Activated naive CD4-positive, alpha-beta T cell treated with anti-CD3 and anti-CD28 coated beads, Interleukin-2, amount 50 U/mL, for 72 hours (primary cell): ENCODE results near the gene DNAH1. TPM values are rescaled to one million over a fixed set of nuclear protein-coding genes. Genes with fewer than 3 reads are reported as not detected.

Experiments
- ATAC-seq, 2 donors: fragments of 150-1000 bp; cut with Tn5 transposase; 2 replicates each; pipeline ENCODE4 v1.10.0; 2021; ENCODE audit warnings: mild to moderate bottlenecking in 2 of 2, moderate library complexity in 2 of 2
- DNase-seq, 2 donors: peaks; one replicate each; pipeline ENCODE4 v3.0.0; 2021 to 2022; ENCODE audit warnings: low spot score in 2 of 2
- H3K27ac Mint-ChIP-seq, 2 donors: one replicate each; pipeline ENCODE4 v1.8.0; 2022; ENCODE audit warnings: mild to moderate bottlenecking in 2 of 2, mixed read lengths in 2 of 2
- H3K36me3 Mint-ChIP-seq, 2 donors: one replicate each; pipeline ENCODE4 v1.8.0; 2022; ENCODE audit warnings: mixed read lengths in 2 of 2
- H3K9me3 Mint-ChIP-seq, 2 donors: one replicate each; pipeline ENCODE4 v1.8.0; 2022; ENCODE audit warnings: mixed read lengths in 2 of 2
- total RNA-seq, 2 donors: library from RNA; stranded (reverse); gene quantifications; one replicate each; pipeline ENCODE4 v1.2.3, GENCODE V29; 2022

Gene DNAH1
- total RNA-seq, 2 donors from 2014 or later, result 17.5 to 19.8 TPM

DNA sequence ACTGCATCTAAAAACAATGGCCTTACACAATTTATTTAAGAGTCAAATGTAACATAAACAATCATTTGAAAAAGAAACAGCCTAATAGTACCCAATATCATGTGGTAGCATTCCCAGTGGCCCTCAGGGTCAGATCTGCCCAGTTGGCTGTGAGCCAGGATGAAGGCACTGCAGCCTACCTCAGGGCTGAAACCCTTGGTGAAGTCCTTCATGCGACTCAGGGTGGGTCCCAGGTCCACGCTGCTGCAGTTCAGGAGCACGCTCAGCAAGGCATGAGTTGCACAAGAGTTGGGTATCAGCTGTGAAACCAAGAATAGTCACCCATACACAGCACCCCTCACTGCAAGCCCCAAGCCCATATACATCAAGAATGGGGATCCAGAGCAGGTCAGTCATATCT is 91.7 kb downstream of the DNAH1 start:
- Mint-ChIP-seq H3K27ac (peak overlapping the region; percentile 77 to 89), H3K9me3 (no peaks in the 10 kb centered on the region), H3K36me3 (peaks cover 15 to 53% of the 10 kb centered on the region in 2 donors)
- DNase-seq, result no peak
- ATAC-seq, result no peak

DNA sequence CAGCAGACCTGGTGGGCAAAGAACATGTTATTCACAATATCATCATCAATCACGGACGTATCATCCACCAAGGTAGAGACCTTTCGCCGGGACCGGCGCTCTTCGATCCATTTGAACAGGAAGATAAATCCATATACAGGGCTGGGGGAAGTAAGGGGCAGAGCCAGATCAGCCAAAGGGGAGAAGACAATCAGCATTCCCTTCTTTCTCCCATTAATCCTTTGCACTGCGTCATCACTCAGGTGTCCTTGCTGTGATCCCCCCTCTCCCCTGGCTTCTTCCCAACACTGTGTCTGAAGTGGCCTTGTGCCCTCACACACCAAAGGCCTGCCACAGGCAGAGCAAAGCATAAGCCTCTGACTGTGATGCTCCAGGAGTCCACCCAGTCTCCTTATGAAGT is 92.3 kb downstream of the DNAH1 start:
- DNase-seq (no peak), ATAC-seq (no peak)
- peaks cover 15 to 53% of the 10 kb centered on the region in 2 donors for H3K36me3 Mint-ChIP-seq
- H3K9me3 Mint-ChIP-seq, result no peaks in the 10 kb centered on the region
- peak overlapping the region; percentile 89 to 98 for H3K27ac Mint-ChIP-seq

DNA sequence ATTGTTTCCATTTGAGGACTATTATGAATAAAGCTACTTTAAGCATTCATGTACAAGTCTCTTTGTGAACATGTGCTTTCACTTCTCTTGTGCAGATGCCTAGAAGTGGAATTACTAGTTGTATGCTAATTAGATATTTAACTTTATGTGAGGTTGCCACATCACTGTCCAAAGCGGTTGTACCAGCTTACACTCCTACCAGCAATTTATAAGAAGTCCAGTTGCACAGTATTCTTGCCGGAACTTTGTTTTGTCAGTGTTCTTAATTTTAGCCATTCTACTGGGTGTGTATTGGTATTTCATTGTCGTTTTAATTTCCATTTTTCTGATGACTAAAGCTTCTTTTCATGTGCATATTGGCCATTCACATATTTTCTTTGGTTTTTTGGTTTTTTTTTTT is 99.7 kb downstream of the DNAH1 start:
- DNase-seq (no peak), ATAC-seq (no peak)
- peaks cover 0 to 17% of the 10 kb centered on the region in 2 donors for H3K36me3 Mint-ChIP-seq
- H3K9me3 Mint-ChIP-seq, result no peaks in the 10 kb centered on the region
- H3K27ac Mint-ChIP-seq, result no peak overlapping the region

DNA sequence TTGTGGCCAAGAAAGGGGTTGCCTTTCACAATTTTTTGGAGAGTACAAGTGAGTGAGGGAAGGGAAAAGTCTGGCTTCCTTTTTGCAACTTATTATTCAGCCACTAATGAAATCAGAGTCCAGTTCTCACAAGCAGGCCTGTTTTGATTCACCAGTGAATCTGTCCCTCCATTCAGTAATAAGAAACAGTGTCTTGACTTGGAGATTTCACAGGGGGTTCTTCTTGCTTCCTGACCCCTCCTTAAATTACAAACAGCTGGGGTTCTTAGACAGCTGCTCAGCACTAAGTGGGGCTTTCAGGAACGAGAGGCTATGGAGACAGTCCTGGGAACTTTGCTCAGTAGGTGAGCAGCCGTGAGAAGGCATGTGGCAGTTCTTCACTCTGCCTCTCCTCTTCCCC is 104.3 kb downstream of the DNAH1 start:
- no peak for DNase-seq
- Mint-ChIP-seq H3K9me3 (no peaks in the 10 kb centered on the region), H3K27ac (peak overlapping the region in 1 of 2 donors; percentile 61), H3K36me3 (no peaks in the 10 kb centered on the region)
- no peak for ATAC-seq

DNA sequence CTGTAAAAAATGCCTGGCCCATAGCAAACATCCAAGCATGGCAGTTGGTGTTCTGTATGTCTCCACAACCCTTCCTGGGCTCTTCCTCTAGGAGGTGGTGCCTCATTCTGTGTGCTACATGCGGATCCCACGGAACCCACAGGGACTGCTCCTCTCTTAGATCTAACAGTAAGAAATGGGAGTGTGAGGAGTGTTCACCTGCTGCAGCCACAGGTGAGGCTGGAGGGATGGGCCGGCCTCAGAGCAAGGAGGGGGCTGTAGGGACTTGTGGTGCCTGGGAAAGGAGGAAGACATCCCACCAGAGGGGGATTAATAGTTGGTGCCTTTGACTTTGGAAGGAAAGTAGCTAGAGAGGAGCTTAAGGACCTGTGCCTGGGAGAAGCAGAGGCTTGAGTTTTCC is 106.5 kb downstream of the DNAH1 start:
- Mint-ChIP-seq H3K36me3 (no peaks in the 10 kb centered on the region), H3K9me3 (no peaks in the 10 kb centered on the region), H3K27ac (no peak overlapping the region)
- DNase-seq (no peak), ATAC-seq (no peak)

DNA sequence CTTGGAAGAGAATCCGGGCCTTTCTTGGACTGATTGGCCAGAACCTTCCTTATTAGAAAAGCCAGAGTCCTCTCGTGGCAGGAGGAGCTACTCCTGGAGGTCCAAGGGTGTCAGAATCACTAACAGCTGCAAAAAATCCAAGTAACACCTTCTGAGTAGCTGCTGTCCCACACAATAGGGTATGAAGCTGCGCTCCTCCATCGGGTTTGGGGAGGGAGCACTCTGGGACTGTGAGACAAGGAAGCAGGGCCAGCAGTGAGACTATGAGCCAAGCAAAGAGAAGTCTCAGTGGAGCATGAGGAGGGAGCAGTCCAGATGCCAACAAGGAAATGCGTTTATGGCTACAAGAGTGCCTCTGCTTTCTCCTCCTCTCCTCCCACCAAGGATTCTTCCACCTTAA is 107.1 kb downstream of the DNAH1 start:
- DNase-seq (no peak), ATAC-seq (no peak)
- no peak overlapping the region for H3K27ac Mint-ChIP-seq
- no peaks in the 10 kb centered on the region for H3K9me3 Mint-ChIP-seq
- no peaks in the 10 kb centered on the region for H3K36me3 Mint-ChIP-seq

DNA sequence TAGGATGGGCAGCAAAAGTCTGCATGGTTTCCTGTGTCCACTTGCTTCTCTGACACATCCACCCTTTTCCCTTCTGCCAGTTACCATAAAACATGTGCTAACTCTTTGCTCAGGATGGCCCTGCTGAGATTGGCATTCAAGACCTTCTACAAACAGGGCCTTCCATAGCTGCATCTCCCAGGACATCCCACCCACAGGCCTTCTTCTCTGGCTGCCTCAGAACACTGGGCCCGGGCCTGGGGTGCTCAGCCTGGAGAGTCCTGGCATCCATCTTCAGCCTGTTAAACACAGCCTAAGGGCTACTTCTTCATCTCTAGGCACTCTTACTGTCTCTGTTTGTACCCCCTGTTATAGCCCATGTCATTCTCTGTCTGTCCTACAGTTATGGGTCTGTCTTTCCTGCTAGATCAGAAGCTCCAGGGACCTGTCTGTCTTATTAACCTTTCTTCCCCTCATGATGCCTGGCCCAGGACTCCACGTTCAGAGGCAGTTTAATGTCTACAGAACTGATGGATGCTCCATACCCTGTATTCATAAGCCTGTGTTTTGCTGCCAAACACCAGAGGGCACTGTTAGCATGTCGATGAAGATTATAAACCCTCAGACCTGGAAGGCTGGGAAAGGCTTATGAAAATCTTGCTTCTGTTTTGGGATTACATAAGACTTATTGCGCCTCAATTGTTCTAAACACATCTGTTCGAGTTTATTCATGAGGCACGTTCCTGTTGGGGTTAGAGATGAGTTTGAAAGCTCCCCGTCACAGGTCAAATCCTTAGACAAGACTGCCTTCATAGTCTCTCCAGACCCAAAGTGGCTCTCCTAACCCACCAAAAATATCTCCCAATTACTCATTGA is 112.3 kb downstream of the DNAH1 start:
- no peaks in the 10 kb centered on the region for H3K36me3 Mint-ChIP-seq
- H3K9me3 Mint-ChIP-seq, result no peaks in the 10 kb centered on the region
- DNase-seq, result peak in 1 of 2 donors; percentile 41
- H3K27ac Mint-ChIP-seq, result no peak overlapping the region
- peak; percentile 66 to 86 for ATAC-seq

DNA sequence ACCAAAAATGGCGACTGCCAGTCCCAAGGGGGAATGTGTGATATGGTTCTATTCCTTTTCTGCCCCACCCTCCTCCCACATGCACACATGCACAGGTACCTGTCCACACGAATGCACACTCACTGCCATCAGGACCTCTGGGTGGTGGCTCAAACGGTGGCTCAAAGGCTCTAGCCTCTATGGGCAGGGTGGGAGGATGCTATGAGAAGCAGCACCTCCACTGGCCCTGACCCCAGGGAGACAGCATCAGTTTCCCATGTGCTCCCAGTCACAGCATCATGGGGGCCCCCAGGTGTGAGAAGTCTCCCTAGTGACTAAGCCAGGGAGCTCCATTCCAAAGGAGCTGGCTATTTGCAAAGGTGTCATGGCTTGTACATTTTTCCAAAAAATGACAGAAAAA is 112.9 kb downstream of the DNAH1 start:
- ATAC-seq (peak in 1 of 2 donors; percentile 18), DNase-seq (no peak)
- no peaks in the 10 kb centered on the region for H3K9me3 Mint-ChIP-seq
- H3K36me3 Mint-ChIP-seq, result no peaks in the 10 kb centered on the region
- H3K27ac Mint-ChIP-seq, result no peak overlapping the region

DNA sequence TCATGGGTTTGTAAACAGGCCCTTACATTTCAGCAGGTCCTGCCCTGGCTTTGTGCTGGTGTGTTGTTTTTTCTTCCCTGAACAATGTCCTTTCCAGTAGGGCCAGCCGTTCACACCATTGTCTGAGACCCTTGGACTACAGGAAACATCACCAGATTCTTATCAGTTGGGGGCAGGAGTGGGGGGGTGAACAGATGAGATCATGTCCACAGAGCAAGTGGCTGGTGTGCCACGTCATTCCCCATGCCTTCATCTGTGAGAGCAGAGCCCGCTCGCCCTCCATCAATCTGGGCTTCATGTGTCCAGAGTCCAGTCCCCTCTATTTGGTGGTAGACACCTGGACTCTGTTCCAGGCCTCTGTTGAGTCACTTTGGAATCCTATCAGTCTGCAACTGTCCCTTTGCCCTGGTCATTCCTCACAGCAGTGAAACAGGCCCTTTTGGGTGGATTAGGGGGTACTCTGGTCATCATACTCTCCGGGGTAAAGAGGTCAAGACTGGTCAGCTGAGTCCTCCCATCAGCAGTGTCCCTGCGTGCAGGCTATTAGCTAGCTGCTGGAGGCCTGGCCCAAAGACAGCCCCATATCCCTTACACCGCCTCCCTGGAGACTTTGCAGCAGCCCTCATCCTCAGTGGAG is 113.8 kb downstream of the DNAH1 start:
- ATAC-seq (no peak), DNase-seq (no peak)
- no peaks in the 10 kb centered on the region for H3K36me3 Mint-ChIP-seq
- no peaks in the 10 kb centered on the region for H3K9me3 Mint-ChIP-seq
- H3K27ac Mint-ChIP-seq, result no peak overlapping the region

DNA sequence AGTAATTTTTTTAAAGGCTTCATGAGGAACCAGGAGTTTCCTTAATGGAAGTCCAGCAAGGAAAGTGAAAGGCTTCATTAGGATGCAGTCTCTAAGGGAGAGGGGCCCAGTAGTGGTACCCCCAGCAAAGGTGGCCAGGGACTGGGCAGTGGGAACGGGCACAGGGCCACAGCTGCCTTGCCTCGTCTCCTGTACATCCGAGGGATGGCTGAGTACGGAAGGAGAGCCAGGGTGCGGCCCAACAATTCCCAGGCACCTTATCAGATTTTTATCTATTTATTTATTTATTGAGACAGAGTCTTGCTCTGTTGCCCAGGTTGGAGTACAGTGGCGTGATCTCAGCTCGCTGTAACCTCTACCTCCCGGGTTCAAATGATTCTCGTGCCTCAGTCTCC is 114.3 kb downstream of the DNAH1 start:
- H3K36me3 Mint-ChIP-seq, result no peaks in the 10 kb centered on the region
- no peak for ATAC-seq

DNA sequence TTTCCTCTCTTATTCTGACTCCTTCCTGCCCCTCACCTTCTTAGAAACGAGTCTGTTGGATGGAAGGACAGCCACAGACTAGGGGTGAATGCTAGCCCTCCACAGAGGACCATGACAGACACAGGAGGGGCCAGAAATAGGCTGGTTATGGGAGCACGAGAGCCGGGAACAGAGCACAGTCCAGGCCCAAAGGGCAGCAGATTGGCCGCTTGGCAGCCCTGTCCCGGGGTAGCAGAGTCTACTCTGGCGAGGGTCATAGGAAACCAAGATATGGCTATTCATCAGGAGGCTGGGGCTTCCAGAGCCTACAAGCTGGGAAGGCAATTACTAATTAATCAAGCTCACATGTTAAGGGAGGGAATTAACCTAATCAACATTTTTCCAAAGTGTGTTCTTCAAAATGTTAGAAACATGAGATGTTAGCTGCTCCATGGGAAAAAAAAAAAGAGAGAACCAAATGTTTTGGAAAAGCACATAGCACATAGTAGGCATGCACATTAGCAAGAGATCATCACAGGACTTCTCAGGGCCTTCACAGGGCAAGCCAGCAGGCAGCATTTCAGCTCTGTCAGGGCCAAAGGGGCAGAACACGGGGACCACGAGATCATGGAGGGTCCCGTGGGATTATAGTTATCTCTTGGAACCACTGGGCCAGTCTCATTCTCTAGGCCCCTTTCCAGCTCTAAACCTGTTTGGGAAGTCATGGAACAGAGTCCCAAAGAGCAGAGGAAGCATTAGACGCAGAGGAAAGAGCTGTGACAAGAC is 115.5 kb downstream of the DNAH1 start:
- DNase-seq, result no peak
- no peak for ATAC-seq
- Mint-ChIP-seq H3K27ac (peak overlapping the region in 1 of 2 donors; percentile 48), H3K36me3 (no peaks in the 10 kb centered on the region), H3K9me3 (no peaks in the 10 kb centered on the region)

More for the DNA sequence above, 114.3 kb downstream of the DNAH1 start:
- no peaks in the 10 kb centered on the region for H3K9me3 Mint-ChIP-seq
- H3K27ac Mint-ChIP-seq, result no peak overlapping the region
- DNase-seq, result no peak

DNA sequence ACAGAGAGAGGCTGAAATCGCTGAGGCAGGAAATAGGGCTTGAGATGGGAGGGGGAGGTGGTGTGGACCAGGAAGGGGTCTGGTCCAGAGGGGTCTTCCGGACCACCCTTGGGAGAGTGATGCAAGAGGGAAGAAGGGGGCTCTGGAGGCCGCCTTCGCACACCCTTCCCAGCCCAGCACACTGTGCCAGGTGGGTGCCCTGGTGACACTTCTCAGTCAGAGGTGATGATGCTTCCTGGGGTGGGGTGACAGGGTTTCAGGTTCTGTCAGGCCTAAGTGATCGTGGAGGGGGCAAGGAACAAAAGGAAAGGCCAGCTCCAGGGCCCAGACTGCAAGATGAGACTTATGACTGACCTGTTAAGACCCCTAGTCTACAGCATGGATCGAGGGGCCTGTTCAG is 116.1 kb downstream of the DNAH1 start:
- DNase-seq, result no peak
- Mint-ChIP-seq H3K9me3 (no peaks in the 10 kb centered on the region), H3K27ac (peak overlapping the region in 1 of 2 donors; percentile 48), H3K36me3 (no peaks in the 10 kb centered on the region)
- ATAC-seq, result no peak

DNA sequence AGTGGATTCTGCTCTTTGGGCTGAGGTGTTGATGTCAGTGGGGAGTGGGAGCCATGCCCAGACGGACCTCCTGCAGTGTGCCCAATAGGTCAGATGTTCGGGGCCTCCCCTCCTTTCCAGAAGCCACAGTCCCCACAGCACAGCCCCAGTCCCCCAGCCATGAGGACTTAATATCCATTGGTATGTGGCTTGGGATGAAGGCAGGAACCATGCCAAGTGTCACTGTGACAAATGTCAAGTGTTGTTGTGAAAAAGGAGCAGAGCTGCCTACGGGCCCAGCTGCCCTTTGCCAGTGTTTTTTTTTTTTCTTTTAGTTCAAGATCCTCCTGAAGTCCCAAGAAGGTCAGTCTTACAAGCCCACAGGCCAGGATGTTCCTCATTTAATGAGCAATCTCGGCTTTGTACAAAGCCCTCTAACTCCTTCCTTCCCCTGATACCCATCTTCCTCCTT is 116.6 kb downstream of the DNAH1 start:
- Mint-ChIP-seq H3K36me3 (no peaks in the 10 kb centered on the region), H3K9me3 (no peaks in the 10 kb centered on the region), H3K27ac (peak overlapping the region; percentile 48 to 51)
- no peak for DNase-seq
- ATAC-seq, result no peak

DNA sequence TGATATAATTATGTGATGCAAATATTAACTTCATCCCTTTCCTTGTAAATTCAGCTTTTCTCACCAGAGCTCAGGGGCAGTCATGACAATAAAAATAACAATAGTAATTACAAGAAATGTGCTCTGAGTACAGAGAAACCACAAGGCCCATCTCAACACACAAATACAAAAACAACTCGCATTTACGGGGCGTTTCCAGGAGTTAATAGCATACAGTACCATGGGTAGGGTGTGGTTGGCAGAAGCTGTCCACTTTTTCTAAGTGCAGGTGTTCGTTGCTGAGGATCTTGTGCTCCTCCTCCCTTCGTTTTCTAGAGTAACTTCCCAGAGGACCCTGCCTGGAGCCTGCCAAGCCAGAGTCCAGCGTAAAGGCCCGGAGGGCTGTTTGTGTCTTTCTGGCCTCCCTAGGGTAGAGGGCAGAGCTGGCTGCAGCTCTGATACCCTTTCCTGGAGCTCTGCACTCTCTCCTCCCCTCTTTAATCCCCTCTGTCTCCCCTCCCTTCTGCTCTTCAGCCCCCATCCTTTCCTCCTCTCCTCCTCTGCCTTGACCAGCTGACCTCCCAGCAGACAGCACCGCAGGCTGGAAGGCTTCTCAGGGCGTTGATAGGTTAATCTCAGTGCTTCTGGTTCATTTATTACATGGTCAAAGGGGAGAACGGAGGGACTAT is 117.3 kb downstream of the DNAH1 start:
- H3K27ac Mint-ChIP-seq, result peak overlapping the region; percentile 48 to 51
- no peak for ATAC-seq

DNA sequence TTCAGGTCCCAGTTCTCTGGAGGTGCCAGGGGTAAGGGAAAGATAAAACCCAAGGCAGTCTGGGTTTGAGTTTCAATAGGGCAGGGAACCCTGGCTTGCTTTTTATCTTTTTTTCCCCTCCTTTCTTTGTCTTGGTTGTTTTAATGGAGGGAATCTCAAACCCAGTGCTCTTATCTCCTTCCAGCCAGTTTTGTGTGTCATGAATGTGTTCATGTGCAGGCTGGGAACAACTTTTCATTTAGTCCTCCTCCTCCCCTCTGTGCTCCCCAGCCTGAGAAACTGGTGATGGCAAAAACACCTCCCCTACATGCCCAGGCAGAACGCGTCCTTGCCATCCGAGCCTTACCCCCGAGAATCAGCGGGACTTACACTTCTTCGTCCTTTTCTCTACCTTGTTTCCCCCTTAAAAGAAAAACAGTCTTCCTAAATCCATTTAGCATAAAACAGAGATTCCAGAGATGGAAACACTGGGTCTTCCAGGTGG is 117.9 kb downstream of the DNAH1 start:
- Mint-ChIP-seq H3K9me3 (no peaks in the 10 kb centered on the region), H3K36me3 (no peaks in the 10 kb centered on the region), H3K27ac (peak overlapping the region; percentile 7 to 28)
- ATAC-seq, result no peak
- DNase-seq, result no peak

More for the DNA sequence above, 117.3 kb downstream of the DNAH1 start:
- DNase-seq, result no peak
- H3K36me3 Mint-ChIP-seq, result no peaks in the 10 kb centered on the region
- H3K9me3 Mint-ChIP-seq, result no peaks in the 10 kb centered on the region

DNA sequence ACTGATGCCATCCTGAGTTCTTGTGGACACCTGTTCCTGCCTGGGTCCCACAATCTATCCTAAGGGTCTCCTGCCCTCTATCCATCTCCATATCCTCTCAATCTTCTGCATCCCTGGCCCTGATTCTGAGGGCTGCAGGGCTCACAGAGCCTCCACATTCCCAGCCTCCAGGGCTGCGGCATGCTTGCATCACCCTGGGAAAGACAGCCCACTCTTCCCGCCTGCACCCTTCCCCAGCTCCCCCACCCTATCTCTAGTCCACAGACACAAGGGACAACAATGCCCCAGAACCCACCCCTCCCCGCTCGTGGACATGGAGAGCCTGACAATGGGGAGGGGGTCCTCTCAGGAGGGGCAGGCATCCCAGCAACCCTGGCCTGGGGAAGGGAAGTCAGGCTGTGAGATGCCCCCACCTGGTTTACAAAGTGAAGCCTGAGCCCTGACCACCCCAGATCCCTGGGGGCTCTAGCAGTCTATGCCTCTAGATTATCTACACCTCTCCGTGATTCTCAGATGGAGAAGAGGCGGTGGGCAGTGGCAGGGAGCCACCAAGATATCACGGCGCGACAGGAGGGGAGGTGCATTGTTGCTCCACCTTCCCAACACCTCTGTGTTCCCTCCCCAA is 118.5 kb downstream of the DNAH1 start:
- Mint-ChIP-seq H3K9me3 (no peaks in the 10 kb centered on the region), H3K36me3 (no peaks in the 10 kb centered on the region), H3K27ac (peak overlapping the region; percentile 7 to 28)
- no peak for ATAC-seq
- no peak for DNase-seq
